WTC11 (cell line): ENCODE measurements around the gene TMEM239. TPM values are rescaled to one million over a fixed set of nuclear protein-coding genes. Genes with fewer than 3 reads are reported as not detected.

Experiments used
- ATAC-seq: fragments of 200-7000 bp; cut with Tn5 transposase; 2 replicates; pipeline ENCODE4 v1.10.0; 2021; ENCODE audit warnings: mild to moderate bottlenecking, moderate library complexity
- CTCF ChIA-PET: fragments of 300-600 bp; sonication (Branson Sonifier 250); formaldehyde crosslinking; loops from one replicate; lab custom pipeline; 2021; ENCODE audit warnings: antibody characterized with exemption; lab: Charles Lee
- POLR2A ChIA-PET: fragments of 350-600 bp; sonication (Branson Sonifier 250); formaldehyde crosslinking; loops from one replicate; lab custom pipeline; 2021; ENCODE audit warnings: antibody characterized with exemption; lab: Charles Lee
- DNase-seq: peaks from one replicate; pipeline ENCODE4 v3.0.0; 2021; ENCODE audit warnings: low spot score
- H3K27ac Mint-ChIP-seq: 2 replicates; pipeline ENCODE4 v1.8.0; 2021; ENCODE audit warnings: mixed read lengths
- H3K27me3 Mint-ChIP-seq: 2 replicates; pipeline ENCODE4 v1.8.0; 2021; ENCODE audit warnings: low read depth, mild to moderate bottlenecking, moderate library complexity, mixed read lengths
- H3K36me3 Mint-ChIP-seq: 2 replicates; pipeline ENCODE4 v1.8.0; 2021; ENCODE audit warnings: mixed read lengths
- H3K4me1 Mint-ChIP-seq: 2 replicates; pipeline ENCODE4 v1.8.0; 2022; ENCODE audit warnings: mixed read lengths
- H3K4me3 Mint-ChIP-seq: 2 replicates; pipeline ENCODE4 v1.8.0; 2021; ENCODE audit warnings: mild to moderate bottlenecking, moderate library complexity, mixed read lengths
- H3K9me3 Mint-ChIP-seq: 2 replicates; pipeline ENCODE4 v1.8.0; 2021; ENCODE audit warnings: mixed read lengths
- ATF1 ChIP-seq: sonication (generic); formaldehyde crosslinking; IDR thresholded peaks from 2 replicates; pipeline ENCODE4 v1.8.1; 2023; ENCODE audit warnings: mild to moderate bottlenecking, moderate library complexity, missing genetic modification reagents
- EMX1 ChIP-seq: fragments of 250-450 bp; sonication (Bioruptor Pico); IDR thresholded peaks from 2 replicates; pipeline ENCODE4 v1.8.0; 2021; ENCODE audit warnings: mild to moderate bottlenecking
- FOXK1 ChIP-seq: sonication (generic); formaldehyde crosslinking; IDR thresholded peaks from 2 replicates; pipeline ENCODE4 v1.8.0; 2022; ENCODE audit warnings: mild to moderate bottlenecking, moderate library complexity, missing genetic modification reagents
- FOXP1 ChIP-seq: sonication (generic); formaldehyde crosslinking; IDR thresholded peaks from 2 replicates; pipeline ENCODE4 v1.8.0; 2022; ENCODE audit warnings: missing genetic modification reagents, mild to moderate bottlenecking, moderate library complexity, borderline replicate concordance
- GABPB1 ChIP-seq: sonication (generic); formaldehyde crosslinking; IDR thresholded peaks from 2 replicates; pipeline ENCODE4 v1.8.1; 2023; ENCODE audit warnings: mild to moderate bottlenecking, missing genetic modification reagents
- MLX ChIP-seq: sonication (generic); formaldehyde crosslinking; IDR thresholded peaks from 2 replicates; pipeline ENCODE4 v1.8.1; 2023; ENCODE audit warnings: mild to moderate bottlenecking, missing genetic modification reagents, moderate library complexity
- NR3C1 ChIP-seq: sonication (generic); formaldehyde crosslinking; conservative IDR thresholded peaks from 2 replicates; pipeline ENCODE4 v1.8.1; 2023; ENCODE audit warnings: low read depth, mild to moderate bottlenecking, missing genetic modification reagents
- OVOL2 ChIP-seq: fragments of 250-450 bp; sonication (Bioruptor Pico); IDR thresholded peaks from 2 replicates; pipeline ENCODE4 v1.9.0; 2021; ENCODE audit warnings: mild to moderate bottlenecking, borderline replicate concordance
- SMAD4 ChIP-seq: sonication (generic); formaldehyde crosslinking; IDR thresholded peaks from 2 replicates; pipeline ENCODE4 v1.8.0; 2022; ENCODE audit warnings: mild to moderate bottlenecking, missing genetic modification reagents
- STAT6 ChIP-seq: sonication (generic); formaldehyde crosslinking; conservative IDR thresholded peaks from 2 replicates; pipeline ENCODE4 v1.8.1; 2023; ENCODE audit warnings: mild to moderate bottlenecking, low read depth, missing genetic modification reagents, moderate library complexity
- TEAD4 ChIP-seq: sonication (generic); formaldehyde crosslinking; IDR thresholded peaks from 2 replicates; pipeline ENCODE4 v1.8.0; 2022; ENCODE audit warnings: mild to moderate bottlenecking, missing genetic modification reagents
- USF1 ChIP-seq: sonication (generic); formaldehyde crosslinking; IDR thresholded peaks from 2 replicates; pipeline ENCODE4 v1.8.0; 2022; ENCODE audit warnings: mild to moderate bottlenecking, missing genetic modification reagents
- ZBTB21 ChIP-seq: sonication (generic); formaldehyde crosslinking; IDR thresholded peaks from 2 replicates; pipeline ENCODE4 v1.8.1; 2023; ENCODE audit warnings: mild to moderate bottlenecking, missing genetic modification reagents, borderline replicate concordance
- ZNF263 ChIP-seq: sonication (generic); formaldehyde crosslinking; IDR thresholded peaks from 2 replicates; pipeline ENCODE4 v1.8.1; 2022; ENCODE audit warnings: low read depth, mild to moderate bottlenecking, moderate library complexity, missing genetic modification reagents
- ZNF423 ChIP-seq: fragments of 250-450 bp; sonication (Bioruptor Pico); IDR thresholded peaks from 2 replicates; pipeline ENCODE4 v2.1.2; 2022; ENCODE audit warnings: mild to moderate bottlenecking, moderate library complexity
- total RNA-seq: library from RNA; stranded (reverse); gene quantifications from 3 replicates; pipeline ENCODE4 v1.2.3, GENCODE V29; 2021
- TF ChIP-seq, protein P1 (sequence below): sonication (generic); formaldehyde crosslinking; IDR thresholded peaks from 2 replicates; pipeline ENCODE4 v1.8.1; 2022; ENCODE audit warnings: missing genetic modification reagents, borderline replicate concordance

The TMEM239 gene
- total RNA-seq, 1 experiment from 2014 or later: not detected

DNA sequence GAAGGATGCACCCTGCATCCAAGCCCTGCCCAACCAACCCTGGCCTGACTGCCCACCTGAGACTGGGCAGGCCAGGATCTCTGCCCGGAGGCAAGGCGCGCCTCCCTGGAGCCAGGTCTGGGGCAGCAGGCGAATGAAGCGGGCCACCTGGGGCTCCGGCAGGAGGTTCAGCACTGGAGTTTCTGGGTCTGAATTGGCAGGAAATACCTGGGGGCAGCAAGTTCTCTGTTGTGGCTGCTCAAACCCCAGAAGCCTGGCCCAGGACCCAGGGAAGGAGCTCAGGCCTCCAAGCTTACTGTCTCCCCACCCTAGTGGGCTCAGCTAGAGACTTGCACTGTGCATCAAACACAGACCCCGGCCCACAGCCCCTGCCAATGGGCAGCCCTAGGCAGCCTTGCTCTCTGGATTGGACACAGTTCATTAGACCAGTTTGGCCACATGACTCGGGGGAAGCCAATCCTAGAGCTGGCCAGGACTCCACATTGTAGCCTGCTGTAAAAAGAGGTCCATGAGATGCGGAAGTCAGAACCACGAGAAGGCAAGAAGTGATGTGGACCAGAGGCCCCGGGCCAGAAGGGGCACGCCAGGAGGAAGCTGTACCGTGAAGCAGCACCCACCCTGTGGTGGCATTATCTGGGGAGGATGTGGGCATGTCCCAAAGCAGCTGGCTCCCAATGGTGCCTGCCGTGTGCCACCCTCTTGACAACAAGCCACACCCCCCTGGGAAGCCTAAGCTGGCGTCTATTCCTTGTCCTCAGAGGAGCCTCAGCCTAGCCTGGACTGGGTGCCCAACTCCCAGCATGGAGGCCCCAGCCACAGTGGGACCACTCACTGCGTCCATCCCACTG, 18.8 kb upstream of the TMEM239 start:
- ATAC-seq (no peak), DNase-seq (no peak)
- ChIA-PET CTCF (interaction anchor here (4.5 kb wide), 1 partner anchor 45 kb away, joined by 24 read pairs; no protein-coding TSS in a partner anchor), POLR2A (no interaction called here)
- TF ChIP-seq TEAD4 (no peak), ZNF263 (CRISPR knock-in tag) (no peak), FOXP1 (CRISPR knock-in tag) (no peak)
- Mint-ChIP-seq H3K27me3 (peaks cover 23% of the 10 kb centered on the region), H3K36me3 (peaks cover 22% of the 10 kb centered on the region), H3K4me3 (no peak overlapping the region), H3K9me3 (no peaks in the 10 kb centered on the region), H3K27ac (no peak overlapping the region), H3K4me1 (peaks cover 25% of the 10 kb centered on the region)

GRCh38 chr20:2798095-2798805, 17.9 kb upstream of the TMEM239 start:
- Mint-ChIP-seq H3K27ac (no peak overlapping the region), H3K4me1 (peaks cover 25% of the 10 kb centered on the region), H3K27me3 (peaks cover 32% of the 10 kb centered on the region), H3K36me3 (peaks cover 22% of the 10 kb centered on the region), H3K9me3 (no peaks in the 10 kb centered on the region), H3K4me3 (no peak overlapping the region)
- ChIA-PET POLR2A (no interaction called here), CTCF (interaction anchor here (1.1 to 4.5 kb wide), 5 partner anchors 8 to 54 kb away, joined by 3 to 24 read pairs (median 5); no protein-coding TSS in a partner anchor)
- ATAC-seq: no peak
- no peak for DNase-seq
- TF ChIP-seq GABPB1 (CRISPR knock-in tag) (no peak), SMAD4 (CRISPR knock-in tag) (no peak), MLX (CRISPR knock-in tag) (no peak), ZBTB21 (no peak), FOXK1 (CRISPR knock-in tag) (no peak), ATF1 (CRISPR knock-in tag) (no peak), EMX1 (no peak)
- TF ChIP-seq, protein P1, sequence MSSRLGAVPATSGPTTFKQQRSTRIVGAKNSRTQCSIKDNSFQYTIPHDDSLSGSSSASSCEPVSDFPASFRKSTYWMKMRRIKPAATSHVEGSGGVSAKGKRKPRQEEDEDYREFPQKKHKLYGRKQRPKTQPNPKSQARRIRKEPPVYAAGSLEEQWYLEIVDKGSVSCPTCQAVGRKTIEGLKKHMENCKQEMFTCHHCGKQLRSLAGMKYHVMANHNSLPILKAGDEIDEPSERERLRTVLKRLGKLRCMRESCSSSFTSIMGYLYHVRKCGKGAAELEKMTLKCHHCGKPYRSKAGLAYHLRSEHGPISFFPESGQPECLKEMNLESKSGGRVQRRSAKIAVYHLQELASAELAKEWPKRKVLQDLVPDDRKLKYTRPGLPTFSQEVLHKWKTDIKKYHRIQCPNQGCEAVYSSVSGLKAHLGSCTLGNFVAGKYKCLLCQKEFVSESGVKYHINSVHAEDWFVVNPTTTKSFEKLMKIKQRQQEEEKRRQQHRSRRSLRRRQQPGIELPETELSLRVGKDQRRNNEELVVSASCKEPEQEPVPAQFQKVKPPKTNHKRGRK (CRISPR knock-in tag): no peak
- TF ChIP-seq, all 79 proteins: peak for 0

DNA sequence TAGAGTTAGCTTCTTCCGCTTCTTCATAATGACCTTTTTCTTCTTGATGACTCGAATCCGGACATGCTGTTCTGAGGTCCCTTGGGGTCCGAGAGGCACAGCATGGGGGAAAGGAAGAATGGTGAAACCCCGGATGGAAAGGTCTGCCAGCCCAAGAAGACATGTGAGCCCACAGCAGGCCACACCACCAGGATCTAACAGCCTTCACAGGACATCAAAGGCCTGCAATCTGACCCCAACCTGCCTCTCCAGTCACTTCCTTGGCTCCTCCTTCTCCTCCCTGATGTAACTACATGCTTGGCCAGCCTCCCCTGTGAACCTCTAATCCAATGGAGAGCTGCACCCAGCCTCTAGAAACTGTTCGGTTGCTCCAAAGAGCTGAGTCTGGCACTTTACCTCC, 17.4 kb upstream of the TMEM239 start:
- DNase-seq (no peak), ATAC-seq (0 out of 2 replicates have a peak, but pooled peaks have one; percentile 2)
- H3K27me3 Mint-ChIP-seq: peaks cover 38% of the 10 kb centered on the region
- peak overlapping the region; percentile 95 for H3K4me3 Mint-ChIP-seq
- POLR2A ChIA-PET: interaction anchor here (0.6 to 0.9 kb wide), 3 partner anchors 9 to 78 kb away, joined by 3 to 13 read pairs (median 4); no protein-coding TSS in a partner anchor
- peaks cover 22% of the 10 kb centered on the region for H3K36me3 Mint-ChIP-seq
- no peak overlapping the region for H3K27ac Mint-ChIP-seq
- H3K9me3 Mint-ChIP-seq: no peaks in the 10 kb centered on the region
- CTCF ChIA-PET: interaction anchor here (0.7 to 4.5 kb wide), 8 partner anchors 8 to 53 kb away, joined by 3 to 24 read pairs (median 4); partner anchors contain the start of gene TMEM239
- H3K4me1 Mint-ChIP-seq: peaks cover 25% of the 10 kb centered on the region
- TF ChIP-seq FOXP1 (CRISPR knock-in tag): no peak
- TF ChIP-seq OVOL2 (CRISPR knock-in tag): no peak
- peak; percentile 61 for TF ChIP-seq ZNF423 (CRISPR knock-in tag)
- no peak for TF ChIP-seq NR3C1 (CRISPR knock-in tag)
- no peak for TF ChIP-seq STAT6
- TF ChIP-seq USF1 (CRISPR knock-in tag): no peak
- TF ChIP-seq, all 79 proteins: peak for 1
